Neural cell (in vitro differentiated cells): ENCODE measurements around the gene GDI1. TPM values are rescaled to one million over a fixed set of nuclear protein-coding genes. Genes with fewer than 3 reads are reported as not detected.

Source experiments
- H2AFZ ChIP-seq: fragments of 200-600, 300-800 bp; sonication (generic), shearing (Covaris generic); 2 replicates; pipeline ENCODE4 v1.6.0; 2014; ENCODE audit warnings: low read depth, mild to moderate bottlenecking, antibody characterized with exemption, low read length, moderate library complexity
- H3F3A ChIP-seq: fragments of 200-600 bp; shearing (Covaris generic); 2 replicates; pipeline ENCODE4 v1.6.1; 2016; ENCODE audit warnings: mild to moderate bottlenecking, moderate library complexity, mixed read lengths, antibody characterized with exemption, low read length; ENCODE audit not compliant: insufficient read depth, poor library complexity, severe bottlenecking
- H3K27ac ChIP-seq: fragments of 200-600, 300-800 bp; sonication (generic), shearing (Covaris generic); 2 replicates; pipeline ENCODE4 v1.5.1; 2014; ENCODE audit warnings: mild to moderate bottlenecking, low read length, moderate library complexity
- H3K27me3 ChIP-seq: fragments of 300-800, 200-600 bp; sonication (generic), shearing (Covaris generic); 2 replicates; pipeline ENCODE4 v1.6.0; 2014; ENCODE audit warnings: mild to moderate bottlenecking, low read depth, low read length, moderate library complexity; ENCODE audit not compliant: insufficient read depth
- H3K36me3 ChIP-seq: fragments of 300-800, 200-600 bp; sonication (generic), shearing (Covaris generic); 2 replicates; pipeline ENCODE4 v1.5.1; 2014; ENCODE audit warnings: mild to moderate bottlenecking, antibody characterized with exemption, low read length, moderate library complexity; ENCODE audit not compliant: insufficient read depth
- H3K4me2 ChIP-seq: fragments of 300-800, 200-600 bp; sonication (generic), shearing (Covaris generic); 2 replicates; pipeline ENCODE4 v1.6.0; 2014; ENCODE audit warnings: mild to moderate bottlenecking, low read length
- H3K4me3 ChIP-seq: fragments of 300-800, 200-600 bp; sonication (generic), shearing (Covaris generic); 2 replicates; pipeline ENCODE4 v1.5.1; 2014; ENCODE audit warnings: mild to moderate bottlenecking, low read length, moderate library complexity
- H3K79me2 ChIP-seq: fragments of 200-600 bp; shearing (Covaris generic); replicated peaks from 2 replicates; pipeline ENCODE4 v1.6.0; 2014; ENCODE audit warnings: mild to moderate bottlenecking, low read length, moderate library complexity; ENCODE audit not compliant: insufficient read depth
- H3K9ac ChIP-seq: fragments of 300-800, 200-600 bp; sonication (generic), shearing (Covaris generic); 2 replicates; pipeline ENCODE4 v1.6.1; 2016; ENCODE audit warnings: mild to moderate bottlenecking, low read length, mixed read lengths
- H3K9me2 ChIP-seq: fragments of 200-600 bp; shearing (Covaris generic); 2 replicates; pipeline ENCODE4 v1.6.1; 2016; ENCODE audit warnings: mild to moderate bottlenecking, low read length, mixed read lengths; ENCODE audit not compliant: insufficient read depth
- H3K9me3 ChIP-seq: fragments of 200-600, 300-800 bp; sonication (generic), shearing (Covaris generic); 2 replicates; pipeline ENCODE4 v1.6.1; 2016; ENCODE audit warnings: mild to moderate bottlenecking, mixed run types, low read length, moderate library complexity, mixed read lengths
- H4K20me1 ChIP-seq: fragments of 200-600 bp; shearing (Covaris generic); 2 replicates; pipeline ENCODE4 v1.6.1; 2016; ENCODE audit warnings: mild to moderate bottlenecking, mixed run types; ENCODE audit not compliant: insufficient read depth
- CTCF ChIP-seq: fragments of 450-650 bp; IDR thresholded peaks from 2 replicates; pipeline ENCODE4 v1.5.1; 2014; ENCODE audit warnings: antibody characterized with exemption, mild to moderate bottlenecking, moderate library complexity; ENCODE audit not compliant: poor library complexity, severe bottlenecking
- EP300 ChIP-seq: fragments of 450-650 bp; conservative IDR thresholded peaks from 2 replicates; pipeline ENCODE4 v1.6.1; 2014; ENCODE audit warnings: antibody characterized with exemption, mild to moderate bottlenecking, moderate library complexity; ENCODE audit not compliant: poor library complexity, severe bottlenecking
- EZH2 ChIP-seq: fragments of 200-600, 300-800 bp; shearing (Covaris generic), sonication (generic); IDR thresholded peaks from 2 replicates; pipeline ENCODE4 v1.6.1; 2014; ENCODE audit warnings: antibody characterized with exemption, low read length, borderline replicate concordance, mild to moderate bottlenecking; ENCODE audit not compliant: insufficient read depth, poor library complexity, severe bottlenecking
- MXI1 ChIP-seq: fragments of 450-650 bp; conservative IDR thresholded peaks from 2 replicates; pipeline ENCODE4 v1.6.1; 2014; ENCODE audit warnings: antibody characterized with exemption, mild to moderate bottlenecking; ENCODE audit not compliant: poor library complexity, severe bottlenecking
- POLR2AphosphoS5 ChIP-seq: IDR thresholded peaks from 2 replicates; pipeline ENCODE4 v1.6.1; 2012
- REST ChIP-seq: IDR thresholded peaks from 2 replicates; pipeline ENCODE4 v1.6.1; 2012; ENCODE audit warnings: borderline replicate concordance
- TAF1 ChIP-seq: IDR thresholded peaks from 2 replicates; pipeline ENCODE4 v1.6.1; 2012; ENCODE audit warnings: low read depth
- polyA plus RNA-seq: library from polyadenylated mRNA; depleted of rRNA; stranded (reverse); fragments of >200 nt; gene quantifications from 2 replicates; pipeline ENCODE4 v1.2.3, GENCODE V29; 2014

Gene GDI1
- polyA plus RNA-seq, 1 donor from 2014 or later: 370 TPM

GRCh38 chrX:154482786-154483185 lies 45.8 kb downstream of the GDI1 start:
- H3K4me3 ChIP-seq: no peak overlapping the region
- H2AFZ ChIP-seq: no peak overlapping the region
- H3K9me2 ChIP-seq: no peaks in the 10 kb centered on the region
- no peaks in the 10 kb centered on the region for H3K9me3 ChIP-seq
- no peaks in the 10 kb centered on the region for H3F3A ChIP-seq
- H3K27ac ChIP-seq: no peak overlapping the region
- no peaks in the 10 kb centered on the region for H4K20me1 ChIP-seq
- H3K79me2 ChIP-seq: no peaks in the 10 kb centered on the region
- no peak overlapping the region for H3K4me2 ChIP-seq
- TF ChIP-seq MXI1 (no peak), REST (no peak), EP300 (no peak), CTCF (no peak), TAF1 (no peak), EZH2 (no peak)
- no peaks in the 10 kb centered on the region for H3K27me3 ChIP-seq
- no peaks in the 10 kb centered on the region for H3K36me3 ChIP-seq
- H3K9ac ChIP-seq: no peak overlapping the region

GRCh38 chrX:154483325-154483724 lies 46.4 kb downstream of the GDI1 start:
- H3K36me3 ChIP-seq: no peaks in the 10 kb centered on the region
- H4K20me1 ChIP-seq: no peaks in the 10 kb centered on the region
- H3K27ac ChIP-seq: no peak overlapping the region
- no peak overlapping the region for H3K4me3 ChIP-seq
- no peak overlapping the region for H3K4me2 ChIP-seq
- H3K27me3 ChIP-seq: no peaks in the 10 kb centered on the region
- no peak overlapping the region for H3K9ac ChIP-seq
- no peaks in the 10 kb centered on the region for H3K9me2 ChIP-seq
- TF ChIP-seq POLR2AphosphoS5 (no peak), REST (no peak), EP300 (no peak), MXI1 (no peak), EZH2 (no peak), CTCF (no peak)
- no peak overlapping the region for H2AFZ ChIP-seq
- no peaks in the 10 kb centered on the region for H3F3A ChIP-seq
- H3K9me3 ChIP-seq: no peaks in the 10 kb centered on the region
- no peaks in the 10 kb centered on the region for H3K79me2 ChIP-seq
